Upper lobe of left lung (tissue), 6 donors: ENCODE data around the gene MIGA1. TPM values are rescaled to one million over a fixed set of nuclear protein-coding genes. Genes with fewer than 3 reads are reported as not detected.

Experiments
- ATAC-seq, 2 donors: fragments of 200-7000 bp; cut with Tn5 transposase; one replicate each; pipeline ENCODE4 v1.9.1; 2022; ENCODE audit warnings: mild to moderate bottlenecking in 2 of 2, moderate library complexity in 2 of 2; ENCODE audit not compliant: low FRiP score in 2 of 2
- DNase-seq, 2 donors: peaks; one replicate each; pipeline ENCODE4 v3.0.0-alpha.2; 2019 to 2020
- H3K27ac ChIP-seq, 4 donors: fragments of 200-600 bp; sonication (generic); one replicate each; pipeline ENCODE4 v1.5.1; 2016 to 2019
- H3K27me3 ChIP-seq, 4 donors: fragments of 200-600 bp; sonication (generic); one replicate each; pipeline ENCODE4 v1.5.1; 2017 to 2019
- H3K36me3 ChIP-seq, 4 donors: fragments of 200-600 bp; sonication (generic); one replicate each; pipeline ENCODE4 v1.5.1; 2016 to 2019
- H3K4me1 ChIP-seq, 4 donors: fragments of 200-600 bp; sonication (generic); one replicate each; pipeline ENCODE4 v1.5.1; 2018 to 2019
- H3K4me3 ChIP-seq, 4 donors: fragments of 200-600 bp; sonication (generic); one replicate each; pipeline ENCODE4 v1.5.1; 2017 to 2019; ENCODE audit warnings: mild to moderate bottlenecking in 2 of 4, moderate library complexity in 1 of 4
- H3K9me3 ChIP-seq, 4 donors: fragments of 200-600 bp; sonication (generic); one replicate each; pipeline ENCODE4 v1.5.1; 2018 to 2019
- EP300 ChIP-seq, 4 donors: sonication (generic); formaldehyde crosslinking; IDR thresholded peaks; one replicate each; pipeline ENCODE4 v1.5.1; 2017; ENCODE audit warnings: antibody characterized with exemption in 4 of 4, control low read depth in 2 of 4
- POLR2A ChIP-seq, 4 donors: fragments of 450-650 bp; IDR thresholded peaks; one replicate each; pipeline ENCODE4 v1.5.1; 2016 to 2017; ENCODE audit warnings: antibody characterized with exemption in 4 of 4, mild to moderate bottlenecking in 2 of 4
- POLR2AphosphoS5 ChIP-seq, 2 donors: sonication (generic); formaldehyde crosslinking; IDR thresholded peaks; one replicate each; pipeline ENCODE4 v1.5.1; 2017; ENCODE audit warnings: antibody characterized with exemption in 2 of 2
- WGBS, 2 donors: methylation state at CpG; one replicate each; pipeline ENCODE4 v1.1.5; 2017 to 2018; 5-methylcytosine and 5-hydroxymethylcytosine counted together
- total RNA-seq, 6 donors: library from RNA; depleted of rRNA in 4 of 6; stranded (reverse); fragments of >200 nt in 4 of 6; gene quantifications; one replicate each; pipeline versions ENCODE4 v1.1.0 to v1.2.1, GENCODE V29; 2016 to 2021
- TF ChIP-seq, protein P1 (sequence below), 6 experiments: fragments of 450-650 bp in 4 of 6; fragments of 200-600 bp in 2 of 6; sonication (generic) in 2 of 6; IDR thresholded peaks; one replicate each; pipeline ENCODE4 v1.5.1; 2016 to 2019; ENCODE audit warnings: antibody characterized with exemption in 6 of 6
- donor health status: DM: no; HTN: no; CAD: no; lungs with moderate emphysema.
- donor health status: DM: no; HTN: yes; CAD: no; lungs with severe emphysema.

MIGA1 gene
- total RNA-seq, 6 donors from 2014 or later, result 7.7 to 19.2 (median 13.5) TPM

DNA sequence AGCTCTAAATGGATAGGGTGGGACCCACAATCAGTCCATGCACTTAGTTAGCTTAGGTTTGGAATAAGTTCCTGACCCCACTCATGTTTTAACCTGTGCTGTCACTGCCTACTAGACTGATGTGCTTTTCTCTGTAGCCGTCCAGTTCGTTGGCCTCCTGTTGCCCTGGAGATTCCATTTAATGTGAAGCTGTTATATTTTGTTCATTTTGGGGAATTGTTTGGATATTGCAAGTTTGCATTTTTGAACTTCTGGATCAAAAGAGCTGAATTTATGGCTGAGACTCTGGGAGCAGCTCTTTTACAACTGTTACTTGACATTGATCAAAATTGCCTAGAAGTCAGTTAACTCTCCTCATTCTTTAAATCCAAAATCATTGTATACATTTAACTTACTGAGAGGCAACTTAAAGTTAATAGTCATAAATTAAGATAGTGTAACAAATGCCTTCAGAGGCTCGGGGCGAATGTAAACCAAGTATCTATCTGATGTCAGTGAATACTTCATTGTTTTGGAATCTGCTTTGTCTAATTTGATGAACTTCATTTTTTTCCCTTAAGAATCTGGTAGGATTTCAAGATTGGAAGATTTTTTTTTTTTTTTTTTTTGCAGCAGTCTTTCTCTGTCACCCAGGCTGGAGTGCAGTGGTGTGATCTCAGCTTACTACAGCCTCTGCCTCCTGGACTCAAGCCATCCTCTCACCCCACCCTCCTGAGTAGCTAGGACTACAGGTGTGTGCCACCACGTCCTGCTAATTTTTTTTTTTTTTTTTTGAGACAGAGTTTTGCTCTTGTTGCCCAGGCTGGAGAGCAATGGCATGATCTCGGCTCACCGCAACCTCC, 38.1 kb downstream of the MIGA1 start:
- TF ChIP-seq POLR2AphosphoS5 (IDR thresholded peaks at IDR 0.05), result no peak
- TF ChIP-seq EP300 (IDR thresholded peaks at IDR 0.05), result no peak
- TF ChIP-seq, protein P1, sequence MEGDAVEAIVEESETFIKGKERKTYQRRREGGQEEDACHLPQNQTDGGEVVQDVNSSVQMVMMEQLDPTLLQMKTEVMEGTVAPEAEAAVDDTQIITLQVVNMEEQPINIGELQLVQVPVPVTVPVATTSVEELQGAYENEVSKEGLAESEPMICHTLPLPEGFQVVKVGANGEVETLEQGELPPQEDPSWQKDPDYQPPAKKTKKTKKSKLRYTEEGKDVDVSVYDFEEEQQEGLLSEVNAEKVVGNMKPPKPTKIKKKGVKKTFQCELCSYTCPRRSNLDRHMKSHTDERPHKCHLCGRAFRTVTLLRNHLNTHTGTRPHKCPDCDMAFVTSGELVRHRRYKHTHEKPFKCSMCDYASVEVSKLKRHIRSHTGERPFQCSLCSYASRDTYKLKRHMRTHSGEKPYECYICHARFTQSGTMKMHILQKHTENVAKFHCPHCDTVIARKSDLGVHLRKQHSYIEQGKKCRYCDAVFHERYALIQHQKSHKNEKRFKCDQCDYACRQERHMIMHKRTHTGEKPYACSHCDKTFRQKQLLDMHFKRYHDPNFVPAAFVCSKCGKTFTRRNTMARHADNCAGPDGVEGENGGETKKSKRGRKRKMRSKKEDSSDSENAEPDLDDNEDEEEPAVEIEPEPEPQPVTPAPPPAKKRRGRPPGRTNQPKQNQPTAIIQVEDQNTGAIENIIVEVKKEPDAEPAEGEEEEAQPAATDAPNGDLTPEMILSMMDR (IDR thresholded peaks at IDR 0.05), result no peak
- TF ChIP-seq POLR2A (IDR thresholded peaks at IDR 0.05), result no peak
- Histone ChIP-seq H3K4me1 (no peaks in the 10 kb centered on the region), H3K4me3 (no peak overlapping the region), H3K36me3 (peaks cover 0 to 83% (median 23%) of the 10 kb centered on the region in 4 donors), H3K9me3 (no peaks in the 10 kb centered on the region), H3K27ac (peak overlapping the region in 1 of 4 donors; percentile 3), H3K27me3 (no peaks in the 10 kb centered on the region)
- DNase-seq, result no peak
- 87 to 92% methylated on average over 7 of the region's 7 CpGs for WGBS, 2 donors
- no peak for ATAC-seq

DNA sequence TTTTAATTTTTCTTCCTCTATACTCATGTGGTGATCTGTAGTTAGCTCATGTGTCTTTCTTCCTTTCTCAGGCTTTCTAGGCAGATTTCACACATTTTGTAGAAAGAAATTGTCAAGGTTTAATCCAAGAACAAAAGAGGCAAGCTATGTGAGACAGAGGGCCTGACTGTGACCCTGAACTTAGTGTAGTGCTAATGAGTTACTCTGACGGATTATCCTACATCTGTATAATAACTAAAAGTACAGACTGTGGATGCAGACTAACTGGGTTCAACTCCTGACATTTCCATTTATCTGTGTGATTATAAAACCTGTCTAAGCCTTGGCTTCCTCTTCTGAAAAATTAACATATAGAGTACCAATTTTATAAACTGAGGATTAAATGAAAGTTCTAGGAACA, 40.7 kb downstream of the MIGA1 start:
- ATAC-seq (no peak), DNase-seq (no peak)
- WGBS, 2 donors, result 90 to 100% methylated on average over 1 of the region's 1 CpG
- H3K4me3 ChIP-seq, result no peak overlapping the region
- no peak overlapping the region for H3K27ac ChIP-seq
- no peaks in the 10 kb centered on the region for H3K9me3 ChIP-seq
- H3K4me1 ChIP-seq, result peaks cover 0 to 10% (median 3%) of the 10 kb centered on the region in 4 donors
- TF ChIP-seq POLR2AphosphoS5 (IDR thresholded peaks at IDR 0.05) (no peak), POLR2A (IDR thresholded peaks at IDR 0.05) (no peak), EP300 (IDR thresholded peaks at IDR 0.05) (no peak)
- TF ChIP-seq, protein P1 (IDR thresholded peaks at IDR 0.05), result no peak
- peaks cover 0 to 61% (median 15%) of the 10 kb centered on the region in 4 donors for H3K36me3 ChIP-seq
- no peaks in the 10 kb centered on the region for H3K27me3 ChIP-seq

DNA sequence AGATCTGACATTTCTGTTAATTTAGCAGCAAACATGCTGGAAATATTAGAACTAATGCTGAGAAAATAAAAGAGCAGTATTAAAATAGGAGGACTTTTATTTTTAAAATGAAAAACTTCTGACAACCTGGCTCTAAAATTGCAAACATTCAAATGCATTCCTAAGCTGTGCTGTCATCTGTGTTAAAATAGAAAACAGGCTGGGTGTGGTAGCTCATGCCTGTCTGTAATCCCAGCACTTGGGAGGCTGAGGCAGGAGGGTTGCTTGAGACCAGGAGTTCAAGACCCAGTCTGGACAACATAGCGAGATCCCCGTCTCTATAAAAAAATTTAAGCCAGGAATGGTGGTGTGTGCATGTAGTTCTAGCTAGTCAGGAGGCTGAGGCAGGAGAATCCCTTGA, 44.6 kb downstream of the MIGA1 start:
- H3K9me3 ChIP-seq, result no peaks in the 10 kb centered on the region
- no peak for TF ChIP-seq POLR2A (IDR thresholded peaks at IDR 0.05)
- TF ChIP-seq, protein P1 (IDR thresholded peaks at IDR 0.05), result no peak
- TF ChIP-seq POLR2AphosphoS5 (IDR thresholded peaks at IDR 0.05), result no peak
- TF ChIP-seq EP300 (IDR thresholded peaks at IDR 0.05), result no peak
- ATAC-seq (peak in 1 of 2 donors; percentile 45), DNase-seq (no peak)
- 87 to 89% methylated on average over 2 of the region's 2 CpGs for WGBS, 2 donors
- H3K36me3 ChIP-seq, result peaks cover 0 to 40% (median 6%) of the 10 kb centered on the region in 4 donors
- H3K27me3 ChIP-seq, result no peaks in the 10 kb centered on the region
- H3K4me1 ChIP-seq, result peaks cover 0 to 11% (median 5%) of the 10 kb centered on the region in 4 donors
- H3K27ac ChIP-seq, result no peak overlapping the region
- H3K4me3 ChIP-seq, result no peak overlapping the region

DNA sequence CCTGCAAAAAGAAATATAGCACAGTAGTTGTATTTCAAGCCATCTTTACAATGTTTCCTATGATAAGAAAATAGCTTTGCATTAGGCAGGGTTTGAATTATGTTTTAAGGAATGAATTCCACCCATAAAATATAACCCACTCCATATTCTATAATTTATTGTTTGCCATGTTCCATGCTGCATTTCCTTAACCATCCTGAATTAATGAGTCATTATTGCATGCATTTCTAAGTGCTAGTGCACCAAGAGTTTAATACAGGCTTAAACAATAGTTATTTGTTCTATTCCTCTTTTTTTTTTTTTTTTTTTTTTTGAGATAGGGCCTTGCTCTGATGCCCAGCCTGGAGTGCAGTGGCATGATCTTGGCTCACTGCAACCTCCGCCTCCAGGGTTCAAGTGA, 45.2 kb downstream of the MIGA1 start:
- 100% methylated on average over 1 of the region's 1 CpG for WGBS, 2 donors
- TF ChIP-seq EP300 (IDR thresholded peaks at IDR 0.05), result no peak
- TF ChIP-seq, protein P1 (IDR thresholded peaks at IDR 0.05), result no peak
- TF ChIP-seq POLR2A (IDR thresholded peaks at IDR 0.05), result no peak
- no peak for TF ChIP-seq POLR2AphosphoS5 (IDR thresholded peaks at IDR 0.05)
- peaks cover 0 to 35% (median 4%) of the 10 kb centered on the region in 4 donors for H3K36me3 ChIP-seq
- H3K4me1 ChIP-seq, result peaks cover 0 to 11% (median 5%) of the 10 kb centered on the region in 4 donors
- DNase-seq (no peak), ATAC-seq (no peak)
- H3K9me3 ChIP-seq, result no peaks in the 10 kb centered on the region
- H3K27me3 ChIP-seq, result no peaks in the 10 kb centered on the region
- H3K4me3 ChIP-seq, result no peak overlapping the region
- H3K27ac ChIP-seq, result peak overlapping the region in 1 of 4 donors; percentile 24
